ENCODE measurements around the gene MACROD2. TPM values are rescaled to one million over a fixed set of nuclear protein-coding genes. Genes with fewer than 3 reads are reported as not detected.

MACROD2 gene
- total RNA-seq, 1 donor from 2014 or later, result 6.7 TPM

DNA sequence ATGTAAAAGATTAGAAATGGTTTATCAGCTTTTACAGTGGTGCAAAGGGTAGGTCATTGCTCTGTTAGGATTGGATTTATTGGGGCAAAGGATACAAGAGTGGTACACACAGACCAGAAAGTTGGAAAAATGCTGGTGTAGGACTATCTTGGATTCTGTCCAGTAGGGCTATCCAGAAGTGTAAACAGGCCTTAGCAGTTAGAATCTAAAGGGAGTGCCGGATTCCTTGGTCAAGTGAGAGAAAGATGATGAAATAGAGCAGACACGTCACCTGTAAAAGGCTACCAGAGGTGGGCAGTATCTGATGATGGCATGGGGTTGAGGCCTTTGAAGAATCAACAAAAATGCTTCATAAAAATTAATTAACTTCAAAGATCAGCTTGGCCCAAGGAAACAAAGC lies 1602.0 kb downstream of the MACROD2 start:
- DNase-seq (ENCODE audit: extremely low spot score, unreplicated experiment), result no peak

DNA sequence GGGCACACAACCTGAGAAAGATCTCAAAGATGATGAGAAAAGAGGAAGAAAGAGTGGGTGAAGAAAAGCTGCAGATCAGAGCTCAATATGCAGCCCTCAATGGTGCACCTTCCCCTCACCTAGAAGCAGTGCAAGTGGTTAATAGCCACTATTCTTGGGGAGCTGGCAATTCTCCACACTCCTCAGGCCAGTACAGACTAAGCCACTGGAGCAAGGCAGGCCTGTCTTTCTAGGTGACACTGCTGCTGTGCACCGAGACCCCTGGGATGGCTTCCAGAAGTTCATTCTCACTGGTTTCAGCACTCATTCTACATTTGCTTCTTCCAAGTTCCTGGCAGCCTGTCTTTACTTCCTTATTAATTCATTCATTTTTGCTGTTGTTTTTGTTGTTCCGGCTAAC lies 1604.6 kb downstream of the MACROD2 start:
- H3K9me3 Mint-ChIP-seq, result peaks cover 10% of the 10 kb centered on the region
- no peak overlapping the region for H3K27ac Mint-ChIP-seq
- no peak overlapping the region for H3K4me3 Mint-ChIP-seq
- no peak for DNase-seq (ENCODE audit: extremely low spot score, unreplicated experiment)
- peaks cover 5% of the 10 kb centered on the region for H3K4me1 Mint-ChIP-seq (ENCODE audit: unreplicated experiment)
- TF ChIP-seq CTCF (conservative IDR thresholded peaks at IDR 0.05), result no peak
- peaks cover 3% of the 10 kb centered on the region for H3K27me3 Mint-ChIP-seq
- H3K36me3 Mint-ChIP-seq, result no peaks in the 10 kb centered on the region

More for the DNA sequence above, 1602.0 kb downstream of the MACROD2 start:
- Mint-ChIP-seq H3K4me1 (ENCODE audit: unreplicated experiment) (peaks cover 12% of the 10 kb centered on the region), H3K36me3 (no peaks in the 10 kb centered on the region), H3K9me3 (peaks cover 3% of the 10 kb centered on the region), H3K27me3 (peaks cover 3% of the 10 kb centered on the region), H3K27ac (no peak overlapping the region), H3K4me3 (no peak overlapping the region)
- no peak for TF ChIP-seq CTCF (conservative IDR thresholded peaks at IDR 0.05)

DNA sequence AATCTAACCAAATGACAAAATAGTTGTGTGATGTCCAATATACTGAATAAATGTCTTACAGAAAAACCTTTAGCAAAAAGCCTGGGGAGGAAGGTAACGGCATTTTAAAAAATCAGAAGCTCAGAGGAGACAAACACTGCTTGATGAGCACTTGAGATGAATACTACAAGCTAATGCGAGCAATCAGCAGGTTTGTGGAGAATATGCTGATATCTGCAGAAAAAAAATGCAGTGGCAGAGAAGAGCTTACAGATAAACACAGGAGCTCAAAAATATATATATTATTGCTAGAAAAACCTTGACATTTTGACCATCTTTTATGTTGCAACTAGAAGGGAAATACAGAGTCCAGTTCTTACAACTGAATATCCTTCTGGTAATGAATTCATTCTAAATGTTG lies 1605.2 kb downstream of the MACROD2 start:
- no peak for TF ChIP-seq CTCF (conservative IDR thresholded peaks at IDR 0.05)
- peaks cover 10% of the 10 kb centered on the region for H3K9me3 Mint-ChIP-seq
- H3K4me1 Mint-ChIP-seq (ENCODE audit: unreplicated experiment), result peaks cover 5% of the 10 kb centered on the region
- H3K27me3 Mint-ChIP-seq, result peaks cover 3% of the 10 kb centered on the region
- no peak overlapping the region for H3K27ac Mint-ChIP-seq
- no peak overlapping the region for H3K4me3 Mint-ChIP-seq
- H3K36me3 Mint-ChIP-seq, result no peaks in the 10 kb centered on the region
- DNase-seq (ENCODE audit: extremely low spot score, unreplicated experiment), result no peak

- TF ChIP-seq CTCF (conservative IDR thresholded peaks at IDR 0.05), result no peak
- H3K36me3 Mint-ChIP-seq, result no peaks in the 10 kb centered on the region
- DNase-seq (ENCODE audit: extremely low spot score, unreplicated experiment), result no peak
- peaks cover 3% of the 10 kb centered on the region for H3K27me3 Mint-ChIP-seq
- H3K9me3 Mint-ChIP-seq, result peaks cover 13% of the 10 kb centered on the region
- peak overlapping the region; percentile 41 for H3K4me3 Mint-ChIP-seq
- peaks cover 5% of the 10 kb centered on the region for H3K4me1 Mint-ChIP-seq (ENCODE audit: unreplicated experiment)
- H3K27ac Mint-ChIP-seq, result peak overlapping the region; percentile 50
Observed at GRCh38 chr20:15603506-15603905, 1608.2 kb downstream of the MACROD2 start.

DNA sequence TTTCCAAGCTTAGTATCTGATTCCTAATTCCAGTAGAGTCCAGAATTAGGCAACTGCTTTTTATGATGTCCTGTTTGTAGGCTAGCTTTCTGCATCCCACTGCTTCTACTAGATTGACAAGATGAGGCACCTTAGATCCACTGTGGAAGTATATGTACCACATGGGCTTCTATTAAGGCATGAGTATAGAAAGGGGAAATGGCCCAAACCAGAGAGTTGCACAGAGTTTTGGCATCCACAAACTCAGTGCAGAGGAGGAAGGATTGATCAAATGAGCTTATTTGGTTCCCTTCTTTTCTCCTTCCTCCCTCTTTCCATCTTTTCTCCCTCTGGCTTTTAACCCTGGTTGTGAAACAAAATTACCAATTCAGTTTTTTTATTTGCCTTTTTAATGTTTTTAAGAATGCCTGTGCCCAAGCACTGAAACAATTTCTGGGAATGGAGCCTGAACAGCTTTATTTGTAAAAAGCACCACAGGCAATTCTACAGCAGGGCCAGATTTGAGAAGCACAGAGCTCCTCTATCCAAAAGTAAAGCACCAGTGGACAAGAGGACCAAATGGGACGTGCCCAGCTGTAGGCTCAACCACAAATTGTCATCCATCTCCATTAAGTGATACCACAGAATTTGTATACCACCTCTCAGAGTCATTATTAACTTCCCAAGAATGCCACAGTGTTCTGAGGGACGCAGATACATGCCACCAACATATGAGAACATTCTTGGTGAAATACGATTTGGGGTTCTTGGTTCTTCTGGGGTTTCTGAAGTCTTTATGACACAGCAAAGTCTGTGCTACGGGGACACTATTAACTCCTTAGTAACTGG lies 1608.9 kb downstream of the MACROD2 start:
- TF ChIP-seq CTCF (conservative IDR thresholded peaks at IDR 0.05), result no peak
- Mint-ChIP-seq H3K9me3 (peaks cover 13% of the 10 kb centered on the region), H3K4me1 (ENCODE audit: unreplicated experiment) (peaks cover 5% of the 10 kb centered on the region), H3K4me3 (no peak overlapping the region), H3K36me3 (no peaks in the 10 kb centered on the region), H3K27me3 (peaks cover 3% of the 10 kb centered on the region), H3K27ac (no peak overlapping the region)
- DNase-seq (ENCODE audit: extremely low spot score, unreplicated experiment), result no peak
